ENCODE results near the gene LRRC8D. TPM values are rescaled to one million over a fixed set of nuclear protein-coding genes. Genes with fewer than 3 reads are reported as not detected.

LRRC8D gene
- total and polyA plus RNA-seq, 2 of the 4 experiments (the other 2 are of a cell fraction), result 34.1 to 35.3 TPM

DNA sequence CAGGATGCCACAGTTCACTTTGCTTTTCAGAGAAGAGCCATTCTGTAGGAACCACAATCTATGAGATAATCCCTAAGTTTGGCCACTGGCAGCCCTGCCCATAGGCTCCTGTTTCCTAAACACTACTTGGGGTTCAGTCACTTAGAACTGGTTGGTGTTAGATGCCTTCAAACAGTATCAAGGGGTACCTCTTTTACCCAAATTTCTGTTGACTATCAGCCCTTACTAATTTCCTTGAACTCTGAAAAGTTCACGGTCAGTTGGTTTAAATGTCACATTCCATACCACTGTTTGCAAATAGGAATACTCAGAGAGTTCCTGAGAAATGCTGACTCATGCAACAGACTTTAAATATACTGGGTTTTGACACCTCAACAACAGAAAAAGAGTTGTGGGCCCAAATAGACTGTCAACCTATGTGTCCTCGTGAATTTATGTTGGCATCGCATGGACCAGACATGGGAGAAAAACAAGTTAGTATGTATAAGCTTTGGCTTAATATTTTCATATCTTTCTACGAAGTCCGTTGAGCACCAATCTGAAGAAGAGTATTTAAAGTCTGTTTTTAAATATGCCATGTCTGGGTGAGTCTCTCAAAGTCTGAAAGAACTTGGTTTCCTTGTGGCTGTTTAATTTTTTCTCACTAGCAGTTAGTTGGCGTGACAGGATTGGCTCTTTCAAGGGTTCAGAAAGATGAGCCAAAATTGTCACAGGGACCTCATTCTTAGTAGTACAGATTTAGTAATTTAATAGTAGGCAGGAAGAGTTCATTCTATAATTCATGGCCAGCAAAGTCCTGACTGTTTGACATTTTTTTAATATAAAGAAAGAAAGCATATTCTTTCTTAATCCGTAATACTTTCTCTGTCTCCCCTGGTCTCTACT lies 117.6 kb downstream of the LRRC8D start:
- Histone ChIP-seq H4K20me1 (ENCODE audit: insufficient read depth, low read length) (no peaks in the 10 kb centered on the region), H3K79me1 (ENCODE audit: low read depth in 1 of 2, low read length in 2 of 2) (peaks cover 4 to 5% of the 10 kb centered on the region in 2 experiments; a peak in 1 of 4 replicates), H2BK20ac (ENCODE audit: low read depth, low read length) (peak overlapping the region; percentile 5; the same call in 1 of the 2 replicates), H3K9me3 (ENCODE audit: control insufficient read depth, insufficient read depth, low read length) (no peaks in the 10 kb centered on the region), H3K4ac (ENCODE audit: low read depth, low read length) (peak overlapping the region; percentile 51), H3K18ac (ENCODE audit: low read depth, low read length) (peak overlapping the region; percentile 78), H4K8ac (ENCODE audit: low read depth in 2 of 2, low read length in 2 of 2) (peak overlapping the region in 1 of 2 experiments; percentile 16; a peak in 1 of 4 replicates), H3K9ac (ENCODE audit: low read depth, low read length) (no peak overlapping the region), H4K91ac (ENCODE audit: insufficient read depth, low read depth, low read length) (no peak overlapping the region; the same call in 1 of the 2 replicates), H3K27me3 (ENCODE audit: control insufficient read depth, insufficient read depth, low read length) (no peaks in the 10 kb centered on the region), H3K4me2 (ENCODE audit: low read depth, low read length) (peak overlapping the region; percentile 54), H3K36me3 (ENCODE audit: control insufficient read depth, insufficient read depth, low read length) (peaks cover 7% of the 10 kb centered on the region), H3K56ac (ENCODE audit: extremely low read depth, insufficient read depth, low read length) (no peak overlapping the region), H3K27ac (ENCODE audit: insufficient read depth, low read length) (peak overlapping the region; percentile 65; the same call in 1 of the 2 replicates), H3K23ac (ENCODE audit: low read depth, low read length) (no peak overlapping the region), H2AFZ (replicated peaks; ENCODE audit: low read length, poor library complexity) (no peak overlapping the region), H2AK9ac (replicated peaks; ENCODE audit: low read depth, low read length, poor library complexity) (no peak overlapping the region), H4K5ac (ENCODE audit: low read depth, low read length) (peak overlapping the region; percentile 43; the same call in 1 of the 2 replicates), H3K4me3 (ENCODE audit: insufficient read depth, low read depth, low read length) (no peak overlapping the region), H2AK5ac (ENCODE audit: low read depth, low read length) (peak overlapping the region; percentile 15; the same call in 1 of the 2 replicates), H3K14ac (replicated peaks; ENCODE audit: low read depth, low read length) (no peak overlapping the region), H2BK15ac (ENCODE audit: low read depth, low read length) (peak overlapping the region; percentile 8; the same call in 1 of the 3 replicates), H3K9me1 (ENCODE audit: insufficient read depth, low read length) (peaks cover 17% of the 10 kb centered on the region), H2BK5ac (ENCODE audit: low read depth, low read length, poor library complexity, severe bottlenecking) (peak overlapping the region; percentile 45), H2BK120ac (ENCODE audit: low read depth, low read length) (peak overlapping the region; percentile 62), H3K4me1 (ENCODE audit: control insufficient read depth, insufficient read depth, low read length) (peaks cover 13% of the 10 kb centered on the region)
- ChIA-PET POLR2A (ENCODE audit: unreplicated experiment) (no interaction called here), CTCF (no interaction called here)
- intact Hi-C loops (cut with micrococcal nuclease) (no loop called here), in situ Hi-C loops (cut with MboI; ENCODE audit: low sequenced_read_pairs) (no loop called here), dilution Hi-C loops (cut with HindIII; ENCODE audit: low sequenced_read_pairs, unreplicated experiment) (no loop called here)
- BruUV-seq (replicated peaks), result no TSS peak
- peak; percentile 66 for ATAC-seq (ENCODE audit: low read depth)
- no CpG with 5 or more reads among the region's 7 CpGs for WGBS, 2 experiments (ENCODE audit: extremely low coverage in 2 of 2, insufficient read length in 1 of 2)
- DNase-seq, result peak; percentile 48
- TF ChIP-seq MAFK (IDR thresholded peaks at IDR 0.05; ENCODE audit: low read depth, low read length) (peak; percentile 96), NFE2L2 (IDR thresholded peaks at IDR 0.05; ENCODE audit: low read depth, low read length) (peak; percentile 98), CEBPB (IDR thresholded peaks at IDR 0.05; ENCODE audit: low read depth, low read length) (no peak)
